HepG2 (cell line): ENCODE data around the gene MFAP4. TPM values are rescaled to one million over a fixed set of nuclear protein-coding genes. Genes with fewer than 3 reads are reported as not detected.
A peak's percentile ranks its signal among the peaks of the same experiment; 100 is the strongest.

Experiments used
- FOXJ3 ChIP-seq: sonication (generic); formaldehyde crosslinking; IDR thresholded peaks from 2 replicates; pipeline ENCODE4 v1.4.0; 2020; ENCODE audit warnings: missing genetic modification reagents, mild to moderate bottlenecking, borderline replicate concordance
- GMEB2 ChIP-seq: IDR thresholded peaks from 2 replicates; pipeline ENCODE4 v1.6.1; 2016; ENCODE audit warnings: missing biosample characterization, missing genetic modification reagents, low read depth
- JUN ChIP-seq: sonication (generic); formaldehyde crosslinking; IDR thresholded peaks from 2 replicates; pipeline ENCODE4 v1.4.0; 2020; ENCODE audit warnings: mild to moderate bottlenecking, missing genetic modification reagents
- PHF21A ChIP-seq: sonication (generic); formaldehyde crosslinking; IDR thresholded peaks from 2 replicates; pipeline ENCODE4 v1.5.0; 2020; ENCODE audit warnings: mild to moderate bottlenecking, missing genetic modification reagents
- POGK ChIP-seq: sonication (generic); formaldehyde crosslinking; conservative IDR thresholded peaks from 2 replicates; pipeline ENCODE4 v1.8.0; 2022; ENCODE audit warnings: mild to moderate bottlenecking, moderate library complexity, missing genetic modification reagents
- SKI ChIP-seq: fragments of 450-650 bp; IDR thresholded peaks from one replicate; pipeline ENCODE4 v1.6.1; 2018; ENCODE audit warnings: mild to moderate bottlenecking; ENCODE audit not compliant: partially characterized antibody
- ZNF407 ChIP-seq: sonication (generic); formaldehyde crosslinking; IDR thresholded peaks from one replicate; pipeline ENCODE4 v1.5.1; 2020; ENCODE audit warnings: mild to moderate bottlenecking, missing genetic modification reagents; ENCODE audit errors: not compliant biosample characterization
- ZNF687 ChIP-seq: sonication (generic); formaldehyde crosslinking; IDR thresholded peaks from 2 replicates; pipeline ENCODE4 v1.5.1; 2020; ENCODE audit warnings: mild to moderate bottlenecking, missing genetic modification reagents, moderate library complexity
- ZNF773 ChIP-seq: sonication (generic); formaldehyde crosslinking; IDR thresholded peaks from 2 replicates; pipeline ENCODE4 v1.4.0; 2020; ENCODE audit warnings: missing genetic modification reagents, borderline replicate concordance
- ZNF841 ChIP-seq: sonication (generic); formaldehyde crosslinking; IDR thresholded peaks from 2 replicates; pipeline ENCODE4 v1.8.1; 2023; ENCODE audit warnings: missing genetic modification reagents, borderline replicate concordance
- polyA plus RNA-seq, 8 experiments: library from polyadenylated mRNA; depleted of rRNA in 3 of 8; stranded (reverse) in 7 of 8; unstranded in 1 of 8; fragments of >200 nt; fragmentation: Illumina TruSeq in 4 of 8; extraction: Trizol in 4 of 8; gene quantifications; 2 replicates each; pipeline versions ENCODE4 v1.2.1 to v1.2.3, GENCODE V29; 2011 to 2016; ENCODE audit warnings: low read depth in 4 of 8, missing spikeins in 1 of 8, mixed read lengths in 1 of 8; ENCODE audit not compliant: insufficient read depth in 1 of 8
- total RNA-seq, 5 experiments: library from RNA; depleted of rRNA; stranded (reverse); fragments of >200 nt; fragmentation: Illumina TruSeq; extraction: Trizol; gene quantifications; 2 replicates each; pipeline ENCODE4 v1.2.3, GENCODE V29; 2016; ENCODE audit warnings: low read depth in 1 of 5
- TF ChIP-seq, protein P1 (sequence below): sonication (generic); formaldehyde crosslinking; IDR thresholded peaks from 2 replicates; pipeline ENCODE4 v1.4.0; 2020; ENCODE audit warnings: missing genetic modification reagents, low read depth, mild to moderate bottlenecking, borderline replicate concordance

The MFAP4 gene
- total and polyA plus RNA-seq, 2 of the 13 experiments (the other 11 are each of a cell fraction or from before 2014, with no cell fraction given): 0.08 TPM; not detected in 1

- TF ChIP-seq JUN (CRISPR knock-in tag) (no peak), ZNF841 (CRISPR knock-in tag) (no peak), POGK (CRISPR knock-in tag) (no peak), ZNF773 (no peak), FOXJ3 (no peak), GMEB2 (CRISPR knock-in tag) (no peak), SKI (no peak), PHF21A (CRISPR knock-in tag) (0 out of 2 replicates have a peak, but pooled peaks have one; percentile 33), ZNF407 (no peak), ZNF687 (CRISPR knock-in tag) (0 out of 2 replicates have a peak, but pooled peaks have one; percentile 19)
- TF ChIP-seq, protein P1, sequence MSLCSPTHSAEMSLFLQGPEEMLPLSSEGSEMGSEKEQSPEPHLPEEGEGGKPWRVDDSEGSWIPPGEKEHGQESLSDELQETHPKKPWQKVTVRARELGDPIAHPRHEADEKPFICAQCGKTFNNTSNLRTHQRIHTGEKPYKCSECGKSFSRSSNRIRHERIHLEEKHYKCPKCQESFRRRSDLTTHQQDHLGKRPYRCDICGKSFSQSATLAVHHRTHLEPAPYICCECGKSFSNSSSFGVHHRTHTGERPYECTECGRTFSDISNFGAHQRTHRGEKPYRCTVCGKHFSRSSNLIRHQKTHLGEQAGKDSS (CRISPR knock-in tag): no peak
Observed at GRCh38 chr17:19369107-19369778, 17.7 kb downstream of the MFAP4 start (continued).
